Measurements from ENCODE around the gene DNAJC5. TPM values are rescaled to one million over a fixed set of nuclear protein-coding genes. Genes with fewer than 3 reads are reported as not detected.
"Not testable (repeated sequence)": the region's sequence is repeated elsewhere in the genome, so short reads cannot be mapped to it uniquely, and the experiment has no call there.

Gene DNAJC5
- total RNA-seq, 4 donors from 2014 or later, result 38.4 to 87.4 (median 75.1) TPM

GRCh38 chr20:63903796-63904561 lies 9.1 kb downstream of the DNAJC5 start:
- Histone ChIP-seq H3K4me1 (peaks cover 8 to 19% of the 10 kb centered on the region in 2 donors), H3K27ac (no peak overlapping the region), H3K36me3 (no peaks in the 10 kb centered on the region), H3K27me3 (no peaks in the 10 kb centered on the region), H3K9me3 (no peaks in the 10 kb centered on the region), H3K4me3 (replicated peaks in 1 of 3) (no peak overlapping the region)
- TF ChIP-seq POLR2A (IDR thresholded peaks at IDR 0.05) (no peak), CTCF (IDR thresholded peaks at IDR 0.05) (no peak)
- 89 to 90% methylated on average over 11 of the region's 11 CpGs for WGBS, 2 donors
- intact Hi-C loops (cut with DNase I), result no loop called here
- DNase-seq, result no peak

GRCh38 chr20:63908008-63908682 lies 13.2 kb downstream of the DNAJC5 start:
- intact Hi-C loops (cut with DNase I), result no loop called here
- TF ChIP-seq CTCF (IDR thresholded peaks at IDR 0.05) (no peak), POLR2A (IDR thresholded peaks at IDR 0.05) (no peak)
- WGBS, 2 donors, result 81 to 84% methylated on average over 16 of the region's 16 CpGs
- no peak overlapping the region for H3K27ac ChIP-seq
- H3K27me3 ChIP-seq, result no peaks in the 10 kb centered on the region
- no peaks in the 10 kb centered on the region for H3K9me3 ChIP-seq
- H3K4me3 ChIP-seq (replicated peaks in 1 of 3), result no peak overlapping the region
- no peak for DNase-seq
- H3K36me3 ChIP-seq, result no peaks in the 10 kb centered on the region
- H3K4me1 ChIP-seq, result peaks cover 8 to 9% of the 10 kb centered on the region in 2 donors

- 65 to 71% methylated on average over 12 of the region's 12 CpGs for WGBS, 2 donors
- Histone ChIP-seq H3K4me3 (replicated peaks in 1 of 3) (no peak overlapping the region), H3K27me3 (no peaks in the 10 kb centered on the region), H3K4me1 (peaks cover 9 to 12% of the 10 kb centered on the region in 2 donors), H3K27ac (no peak overlapping the region), H3K36me3 (no peaks in the 10 kb centered on the region), H3K9me3 (no peaks in the 10 kb centered on the region)
- TF ChIP-seq POLR2A (IDR thresholded peaks at IDR 0.05) (no peak), CTCF (IDR thresholded peaks at IDR 0.05) (no peak)
- no peak for DNase-seq
- intact Hi-C loops (cut with DNase I), result no loop called here
Observed at GRCh38 chr20:63911176-63911575, 16.2 kb downstream of the DNAJC5 start.

- WGBS, 2 donors, result 94 to 98% methylated on average over 4 to 12 of the region's 12 CpGs
- H3K4me1 ChIP-seq, result peaks cover 9 to 12% of the 10 kb centered on the region in 2 donors
- intact Hi-C loops (cut with DNase I), result no loop called here
- H3K4me3 ChIP-seq (replicated peaks in 1 of 3), result no peak overlapping the region
- no peaks in the 10 kb centered on the region for H3K36me3 ChIP-seq
- no peak for DNase-seq
- TF ChIP-seq POLR2A (IDR thresholded peaks at IDR 0.05), result no peak
- TF ChIP-seq CTCF (IDR thresholded peaks at IDR 0.05), result no peak
- no peak overlapping the region for H3K27ac ChIP-seq
- H3K9me3 ChIP-seq, result no peaks in the 10 kb centered on the region
- H3K27me3 ChIP-seq, result no peaks in the 10 kb centered on the region
Observed at GRCh38 chr20:63913768-63914167, 18.8 kb downstream of the DNAJC5 start.

GRCh38 chr20:63915471-63915870 lies 20.5 kb downstream of the DNAJC5 start:
- no peak overlapping the region for H3K4me3 ChIP-seq (replicated peaks in 1 of 3)
- H3K9me3 ChIP-seq, result no peaks in the 10 kb centered on the region
- WGBS, 2 donors, result 81 to 87% methylated on average over 6 of the region's 6 CpGs
- peak; percentile 54 to 64 for DNase-seq
- H3K36me3 ChIP-seq, result peaks cover 0 to 4% of the 10 kb centered on the region in 2 donors
- intact Hi-C loops (cut with DNase I), result no loop called here
- TF ChIP-seq CTCF (IDR thresholded peaks at IDR 0.05), result no peak
- TF ChIP-seq POLR2A (IDR thresholded peaks at IDR 0.05), result no peak
- H3K27me3 ChIP-seq, result no peaks in the 10 kb centered on the region
- H3K27ac ChIP-seq, result no peak overlapping the region
- peaks cover 9 to 12% of the 10 kb centered on the region in 2 donors for H3K4me1 ChIP-seq

- H3K27me3 ChIP-seq; H3K36me3 ChIP-seq; intact Hi-C loops (cut with DNase I); H3K4me3 ChIP-seq (replicated peaks in 1 of 3); DNase-seq; H3K27ac ChIP-seq; H3K9me3 ChIP-seq: not testable (repeated sequence)
- peaks cover 9 to 12% of the 10 kb centered on the region in 2 donors for H3K4me1 ChIP-seq
- 95% methylated on average over 8 of the region's 8 CpGs for WGBS, 2 donors
Observed at GRCh38 chr20:63916371-63916939, 21.5 kb downstream of the DNAJC5 start.

Data from thyroid gland (tissue), 4 donors.